CD4-positive, alpha-beta T cell (primary cell): ENCODE results near the gene FBN2. TPM values are rescaled to one million over a fixed set of nuclear protein-coding genes. Genes with fewer than 3 reads are reported as not detected.

Experiments used
- ATAC-seq: fragments of 200-7000 bp; cut with Tn5 transposase; one replicate; pipeline ENCODE4 v1.10.0; 2022; ENCODE audit warnings: mild to moderate bottlenecking; ENCODE audit not compliant: poor library complexity
- CTCF ChIA-PET: fragments of 350-600 bp; sonication (Branson Sonifier 250); formaldehyde crosslinking; loops from one replicate; lab custom pipeline; 2021; ENCODE audit warnings: antibody characterized with exemption, inconsistent platforms; lab: Charles Lee
- POLR2A ChIA-PET: fragments of 350-600 bp; sonication (Branson Sonifier 250); formaldehyde crosslinking; loops from one replicate; lab custom pipeline; 2021; ENCODE audit warnings: antibody characterized with exemption, inconsistent platforms; lab: Charles Lee
- DNase-seq, 14 experiments: peaks; one replicate each; pipeline ENCODE4 v3.0.0-alpha.2; 2013 to 2020; ENCODE audit warnings: mixed read lengths in 2 of 14
- H3K27ac ChIP-seq, 2 donors: one replicate each; pipeline versions ENCODE4 v1.5.1 to v1.7.0; 2013; ENCODE audit warnings: low read length in 2 of 2, low read depth in 1 of 2, mild to moderate bottlenecking in 1 of 2
- H3K27me3 ChIP-seq, 2 experiments: 1 replicate in 1 of 2; 2 replicates in 1 of 2; pipeline versions ENCODE4 v1.6.1 to v1.7.0; 2013; ENCODE audit warnings: low read length in 2 of 2, control low read depth in 1 of 2, mild to moderate bottlenecking in 1 of 2, moderate library complexity in 1 of 2; ENCODE audit not compliant: insufficient read depth in 2 of 2, control insufficient read depth in 1 of 2
- H3K36me3 ChIP-seq: one replicate; pipeline ENCODE4 v1.6.1; 2013; ENCODE audit warnings: low read length, control low read depth; ENCODE audit not compliant: insufficient read depth
- H3K4me1 ChIP-seq: one replicate; pipeline ENCODE4 v1.6.1; 2013; ENCODE audit warnings: low read length, control low read depth; ENCODE audit not compliant: insufficient read depth
- H3K4me3 ChIP-seq: one replicate; pipeline ENCODE4 v1.5.1; 2013; ENCODE audit warnings: mild to moderate bottlenecking, low read length, moderate library complexity
- H3K9me3 ChIP-seq, 2 experiments: 1 replicate in 1 of 2; 2 replicates in 1 of 2; pipeline versions ENCODE4 v1.6.1 to v1.7.0; 2013; ENCODE audit warnings: low read length in 2 of 2, mild to moderate bottlenecking in 2 of 2, control low read depth in 1 of 2, moderate library complexity in 1 of 2; ENCODE audit not compliant: control insufficient read depth in 1 of 2, insufficient read depth in 1 of 2
- H3K27ac Mint-ChIP-seq: one replicate; pipeline ENCODE4 v1.8.0; 2020; ENCODE audit warnings: mixed read lengths
- H3K27me3 Mint-ChIP-seq: one replicate; pipeline ENCODE4 v1.8.0; 2021; ENCODE audit warnings: mixed read lengths
- H3K36me3 Mint-ChIP-seq: one replicate; pipeline ENCODE4 v1.8.0; 2021; ENCODE audit warnings: low read depth, mixed read lengths
- H3K4me1 Mint-ChIP-seq: one replicate; pipeline ENCODE4 v1.8.0; 2021; ENCODE audit warnings: low read depth, mixed read lengths
- H3K4me3 Mint-ChIP-seq: one replicate; pipeline ENCODE4 v1.8.0; 2020; ENCODE audit warnings: mild to moderate bottlenecking, mixed read lengths
- H3K9me3 Mint-ChIP-seq: one replicate; pipeline ENCODE4 v1.8.0; 2020; ENCODE audit warnings: mixed read lengths
- CTCF ChIP-seq: fragments of 200-600 bp; IDR thresholded peaks from one replicate; pipeline ENCODE4 v1.8.0; 2022; ENCODE audit warnings: antibody characterized with exemption, mild to moderate bottlenecking
- intact Hi-C, 2 experiments: fragments of 100-400 bp; cut with DNase I in 1 of 2; cut with micrococcal nuclease in 1 of 2; formaldehyde crosslinking; loops; one replicate each; pipeline versions ENCODE4 v1.15.1 to v1.9.0; 2023 to 2025; cut with DNase I, micrococcal nuclease
- total RNA-seq, 174 experiments: library from RNA in 2 of 174; stranded (reverse) in 2 of 174; gene quantifications; one replicate each; pipeline ENCODE4 v1.2.3 and lab custom pipeline; 2021 to 2026

Gene FBN2
- total RNA-seq, 2 experiments from 2014 or later = 0.06 TPM; not detected in 1

GRCh38 chr5:128257076-128257475 lies 281.0 kb downstream of the FBN2 start:
- CTCF ChIA-PET = no interaction called here
- Mint-ChIP-seq H3K36me3 (no peaks in the 10 kb centered on the region), H3K4me1 (no peaks in the 10 kb centered on the region), H3K27me3 (peaks cover 6% of the 10 kb centered on the region), H3K4me3 (no peak overlapping the region), H3K9me3 (no peaks in the 10 kb centered on the region), H3K27ac (no peak overlapping the region)
- H3K9me3 ChIP-seq = no peaks in the 10 kb centered on the region
- H3K27me3 ChIP-seq = no peaks in the 10 kb centered on the region
- H3K4me3 ChIP-seq = no peak overlapping the region
- ATAC-seq = no peak
- H3K27ac ChIP-seq = no peak overlapping the region
- H3K36me3 ChIP-seq = no peaks in the 10 kb centered on the region
- no peaks in the 10 kb centered on the region for H3K4me1 ChIP-seq
- TF ChIP-seq CTCF = no peak
- DNase-seq = no peak
- POLR2A ChIA-PET = no interaction called here
- intact Hi-C loops = no loop called here

GRCh38 chr5:128254789-128255188 lies 283.3 kb downstream of the FBN2 start:
- H3K4me1 ChIP-seq = no peaks in the 10 kb centered on the region
- no peak overlapping the region for H3K27ac ChIP-seq
- H3K27ac Mint-ChIP-seq = no peak overlapping the region

GRCh38 chr5:128253880-128254279 lies 284.2 kb downstream of the FBN2 start:
- ATAC-seq (no peak), DNase-seq (no peak)
- Histone ChIP-seq H3K4me3 (no peak overlapping the region), H3K9me3 (no peaks in the 10 kb centered on the region), H3K36me3 (no peaks in the 10 kb centered on the region), H3K27me3 (no peaks in the 10 kb centered on the region), H3K4me1 (no peaks in the 10 kb centered on the region), H3K27ac (no peak overlapping the region)
- TF ChIP-seq CTCF = no peak
- Mint-ChIP-seq H3K4me1 (no peaks in the 10 kb centered on the region), H3K4me3 (no peak overlapping the region), H3K27ac (no peak overlapping the region), H3K9me3 (no peaks in the 10 kb centered on the region), H3K36me3 (no peaks in the 10 kb centered on the region), H3K27me3 (peaks cover 12% of the 10 kb centered on the region)
- ChIA-PET CTCF (no interaction called here), POLR2A (no interaction called here)
- intact Hi-C loops = no loop called here

More at GRCh38 chr5:128254789-128255188, 283.3 kb downstream of the FBN2 start:
- ChIA-PET CTCF (no interaction called here), POLR2A (no interaction called here)
- no peak for TF ChIP-seq CTCF
- no peak overlapping the region for H3K4me3 ChIP-seq
- DNase-seq (no peak), ATAC-seq (no peak)
- no peaks in the 10 kb centered on the region for H3K4me1 Mint-ChIP-seq
- peaks cover 12% of the 10 kb centered on the region for H3K27me3 Mint-ChIP-seq
- no peaks in the 10 kb centered on the region for H3K9me3 Mint-ChIP-seq
- intact Hi-C loops = no loop called here
- H3K9me3 ChIP-seq = no peaks in the 10 kb centered on the region
- H3K36me3 ChIP-seq = no peaks in the 10 kb centered on the region
- no peak overlapping the region for H3K4me3 Mint-ChIP-seq
- H3K27me3 ChIP-seq = no peaks in the 10 kb centered on the region
- H3K36me3 Mint-ChIP-seq = no peaks in the 10 kb centered on the region
